HEK293 (cell line): ENCODE results near the gene ERBIN.

ENCODE experiments used
- CTCF ChIA-PET: fragments of 350-600 bp; formaldehyde crosslinking; extraction: SDS; loops from one replicate; lab custom pipeline; 2021; ENCODE audit warnings: antibody characterized with exemption; lab: Yijun Ruan, JAX
- POLR2A ChIA-PET: fragments of 300-600 bp; formaldehyde crosslinking; extraction: SDS; loops from one replicate; lab custom pipeline; 2020; ENCODE audit warnings: antibody characterized with exemption, inconsistent platforms; lab: Yijun Ruan, JAX
- H3K27ac ChIP-seq: fragments of 200-500 bp; sonication (Bioruptor generic); 2 replicates; pipeline ENCODE4 v1.5.1; 2014; ENCODE audit warnings: low read depth, low read length, control low read depth, inconsistent platforms; ENCODE audit errors: extremely low read depth
- H3K36me3 ChIP-seq, 2 experiments: fragments of 200-500 bp in 1 of 2; sonication (Bioruptor generic) in 1 of 2; 1 replicate in 1 of 2; 2 replicates in 1 of 2; pipeline ENCODE4 v1.5.1; 2014 to 2017; ENCODE audit warnings: inconsistent platforms in 2 of 2, low read length in 2 of 2; ENCODE audit not compliant: control insufficient read depth in 2 of 2, insufficient read depth in 1 of 2
- H3K4me1 ChIP-seq: fragments of 200-500 bp; sonication (Bioruptor generic); 2 replicates; pipeline ENCODE4 v1.5.1; 2014; ENCODE audit warnings: mild to moderate bottlenecking, low read length, inconsistent platforms; ENCODE audit not compliant: control insufficient read depth, insufficient read depth
- H3K4me3 ChIP-seq: 2 replicates; pipeline ENCODE4 v1.5.1; 2011; ENCODE audit warnings: low read depth, mild to moderate bottlenecking, control low read depth, low read length, moderate library complexity
- H3K9me3 ChIP-seq: fragments of 200-500 bp; sonication (Bioruptor generic); 2 replicates; pipeline ENCODE4 v1.5.1; 2014; ENCODE audit warnings: low read depth, low read length, inconsistent platforms; ENCODE audit not compliant: control insufficient read depth, insufficient read depth
- KLF10 ChIP-seq: fragments of 450-650 bp; IDR thresholded peaks from 2 replicates; pipeline ENCODE4 v1.5.1; 2018; ENCODE audit warnings: missing biosample characterization, mild to moderate bottlenecking, missing genetic modification characterization
- KLF7 ChIP-seq: fragments of 450-650 bp; formaldehyde crosslinking; IDR thresholded peaks from 2 replicates; pipeline ENCODE4 v1.5.1; 2016; ENCODE audit warnings: missing biosample characterization, missing genetic modification characterization, borderline replicate concordance
- RBAK ChIP-seq: fragments of 450-650 bp; formaldehyde crosslinking; IDR thresholded peaks from 2 replicates; pipeline ENCODE4 v1.5.1; 2016; ENCODE audit warnings: missing biosample characterization, missing genetic modification characterization
- YY1 ChIP-seq: fragments of 450-650 bp; formaldehyde crosslinking; IDR thresholded peaks from 2 replicates; pipeline ENCODE4 v1.5.1; 2018; ENCODE audit warnings: missing biosample characterization, missing genetic modification characterization
- YY2 ChIP-seq: fragments of 450-650 bp; formaldehyde crosslinking; IDR thresholded peaks from 2 replicates; pipeline ENCODE4 v1.5.1; 2016; ENCODE audit warnings: missing biosample characterization, missing genetic modification characterization
- ZBTB48 ChIP-seq: fragments of 450-650 bp; formaldehyde crosslinking; IDR thresholded peaks from 2 replicates; pipeline ENCODE4 v1.5.1; 2016; ENCODE audit warnings: missing biosample characterization, missing genetic modification characterization
- ZBTB7A ChIP-seq: fragments of 450-650 bp; formaldehyde crosslinking; IDR thresholded peaks from 2 replicates; pipeline ENCODE4 v1.5.1; 2016; ENCODE audit warnings: low read depth, missing biosample characterization, missing genetic modification characterization
- ZNF133 ChIP-seq: fragments of 450-650 bp; formaldehyde crosslinking; IDR thresholded peaks from 2 replicates; pipeline ENCODE4 v1.5.1; 2016; ENCODE audit warnings: missing biosample characterization, missing genetic modification characterization
- ZNF138 ChIP-seq: fragments of 450-650 bp; formaldehyde crosslinking; IDR thresholded peaks from 2 replicates; pipeline ENCODE4 v1.5.1; 2016; ENCODE audit warnings: missing biosample characterization, missing genetic modification characterization, borderline replicate concordance
- ZNF2 ChIP-seq: fragments of 450-650 bp; formaldehyde crosslinking; IDR thresholded peaks from 2 replicates; pipeline ENCODE4 v1.5.1; 2016; ENCODE audit warnings: missing biosample characterization, missing genetic modification characterization
- ZNF354C ChIP-seq: fragments of 450-650 bp; formaldehyde crosslinking; IDR thresholded peaks from 2 replicates; pipeline ENCODE4 v1.5.1; 2016; ENCODE audit warnings: missing biosample characterization, missing genetic modification characterization, low read depth, borderline replicate concordance
- ZNF548 ChIP-seq: fragments of 450-650 bp; formaldehyde crosslinking; IDR thresholded peaks from 2 replicates; pipeline ENCODE4 v1.5.1; 2016; ENCODE audit warnings: missing biosample characterization, missing genetic modification characterization
- ZNF555 ChIP-seq: fragments of 450-650 bp; formaldehyde crosslinking; conservative IDR thresholded peaks from 2 replicates; pipeline ENCODE4 v1.5.1; 2017; ENCODE audit warnings: missing biosample characterization, mild to moderate bottlenecking, missing genetic modification characterization, inconsistent platforms
- ZNF561 ChIP-seq: fragments of 450-650 bp; IDR thresholded peaks from 2 replicates; pipeline ENCODE4 v1.5.1; 2018; ENCODE audit warnings: missing biosample characterization, missing genetic modification characterization, borderline replicate concordance
- ZNF610 ChIP-seq: fragments of 450-650 bp; formaldehyde crosslinking; IDR thresholded peaks from 2 replicates; pipeline ENCODE4 v1.5.1; 2016; ENCODE audit warnings: missing biosample characterization, missing genetic modification characterization, borderline replicate concordance
- ZNF768 ChIP-seq: fragments of 450-650 bp; formaldehyde crosslinking; IDR thresholded peaks from 2 replicates; pipeline ENCODE4 v1.5.1; 2018; ENCODE audit warnings: missing biosample characterization, mild to moderate bottlenecking, missing genetic modification characterization
- ZNF843 ChIP-seq: fragments of 450-650 bp; formaldehyde crosslinking; IDR thresholded peaks from 2 replicates; pipeline ENCODE4 v1.5.1; 2016; ENCODE audit warnings: missing biosample characterization, missing genetic modification characterization
- TF ChIP-seq, protein P1 (sequence below): fragments of 450-650 bp; formaldehyde crosslinking; IDR thresholded peaks from 2 replicates; pipeline ENCODE4 v1.5.1; 2016; ENCODE audit warnings: missing biosample characterization, missing genetic modification characterization, borderline replicate concordance
- TF ChIP-seq, protein P2 (sequence below): fragments of 450-650 bp; formaldehyde crosslinking; IDR thresholded peaks from 2 replicates; pipeline ENCODE4 v1.5.1; 2017; ENCODE audit warnings: missing biosample characterization, missing genetic modification characterization
- TF ChIP-seq, protein P3 (sequence below): fragments of 450-650 bp; formaldehyde crosslinking; IDR thresholded peaks from 2 replicates; pipeline ENCODE4 v1.5.1; 2016; ENCODE audit warnings: missing biosample characterization, missing genetic modification characterization
- TF ChIP-seq, protein P4 (sequence below): fragments of 450-650 bp; formaldehyde crosslinking; IDR thresholded peaks from 2 replicates; pipeline ENCODE4 v1.5.1; 2016; ENCODE audit warnings: missing biosample characterization, missing genetic modification characterization
- TF ChIP-seq, protein P5 (sequence below): fragments of 450-650 bp; formaldehyde crosslinking; IDR thresholded peaks from 2 replicates; pipeline ENCODE4 v1.5.0; 2017; ENCODE audit warnings: missing biosample characterization, missing genetic modification characterization, borderline replicate concordance

Gene ERBIN

DNA sequence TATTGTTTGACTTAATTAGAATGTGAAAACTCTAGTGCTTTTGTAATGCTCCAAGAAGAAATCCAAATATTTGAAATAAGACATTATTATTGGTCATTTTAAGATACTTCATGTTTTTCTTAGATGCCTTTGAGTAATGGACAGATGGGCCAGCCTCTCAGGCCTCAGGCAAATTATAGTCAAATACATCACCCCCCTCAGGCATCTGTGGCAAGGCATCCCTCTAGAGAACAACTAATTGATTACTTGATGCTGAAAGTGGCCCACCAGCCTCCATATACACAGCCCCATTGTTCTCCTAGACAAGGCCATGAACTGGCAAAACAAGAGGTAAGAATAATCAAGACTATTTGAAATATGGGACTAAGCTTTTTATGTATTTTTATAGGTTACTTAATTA, 148.5 kb downstream of the ERBIN start:
- no peak for TF ChIP-seq ZNF548
- TF ChIP-seq, protein P1, sequence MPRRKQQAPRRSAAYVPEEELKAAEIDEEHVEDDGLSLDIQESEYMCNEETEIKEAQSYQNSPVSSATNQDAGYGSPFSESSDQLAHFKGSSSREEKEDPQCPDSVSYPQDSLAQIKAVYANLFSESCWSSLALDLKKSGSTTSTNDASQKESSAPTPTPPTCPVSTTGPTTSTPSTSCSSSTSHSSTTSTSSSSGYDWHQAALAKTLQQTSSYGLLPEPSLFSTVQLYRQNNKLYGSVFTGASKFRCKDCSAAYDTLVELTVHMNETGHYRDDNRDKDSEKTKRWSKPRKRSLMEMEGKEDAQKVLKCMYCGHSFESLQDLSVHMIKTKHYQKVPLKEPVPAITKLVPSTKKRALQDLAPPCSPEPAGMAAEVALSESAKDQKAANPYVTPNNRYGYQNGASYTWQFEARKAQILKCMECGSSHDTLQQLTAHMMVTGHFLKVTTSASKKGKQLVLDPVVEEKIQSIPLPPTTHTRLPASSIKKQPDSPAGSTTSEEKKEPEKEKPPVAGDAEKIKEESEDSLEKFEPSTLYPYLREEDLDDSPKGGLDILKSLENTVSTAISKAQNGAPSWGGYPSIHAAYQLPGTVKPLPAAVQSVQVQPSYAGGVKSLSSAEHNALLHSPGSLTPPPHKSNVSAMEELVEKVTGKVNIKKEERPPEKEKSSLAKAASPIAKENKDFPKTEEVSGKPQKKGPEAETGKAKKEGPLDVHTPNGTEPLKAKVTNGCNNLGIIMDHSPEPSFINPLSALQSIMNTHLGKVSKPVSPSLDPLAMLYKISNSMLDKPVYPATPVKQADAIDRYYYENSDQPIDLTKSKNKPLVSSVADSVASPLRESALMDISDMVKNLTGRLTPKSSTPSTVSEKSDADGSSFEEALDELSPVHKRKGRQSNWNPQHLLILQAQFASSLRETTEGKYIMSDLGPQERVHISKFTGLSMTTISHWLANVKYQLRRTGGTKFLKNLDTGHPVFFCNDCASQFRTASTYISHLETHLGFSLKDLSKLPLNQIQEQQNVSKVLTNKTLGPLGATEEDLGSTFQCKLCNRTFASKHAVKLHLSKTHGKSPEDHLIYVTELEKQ (tag by site-specific recombination): no peak
- TF ChIP-seq, protein P2, sequence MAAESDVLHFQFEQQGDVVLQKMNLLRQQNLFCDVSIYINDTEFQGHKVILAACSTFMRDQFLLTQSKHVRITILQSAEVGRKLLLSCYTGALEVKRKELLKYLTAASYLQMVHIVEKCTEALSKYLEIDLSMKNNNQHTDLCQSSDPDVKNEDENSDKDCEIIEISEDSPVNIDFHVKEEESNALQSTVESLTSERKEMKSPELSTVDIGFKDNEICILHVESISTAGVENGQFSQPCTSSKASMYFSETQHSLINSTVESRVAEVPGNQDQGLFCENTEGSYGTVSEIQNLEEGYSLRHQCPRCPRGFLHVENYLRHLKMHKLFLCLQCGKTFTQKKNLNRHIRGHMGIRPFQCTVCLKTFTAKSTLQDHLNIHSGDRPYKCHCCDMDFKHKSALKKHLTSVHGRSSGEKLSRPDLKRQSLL: no peak
- no peak for TF ChIP-seq ZNF138 (tag by site-specific recombination)
- TF ChIP-seq KLF10 (tag by site-specific recombination): no peak
- no peak for TF ChIP-seq ZNF843 (tag by site-specific recombination)
- TF ChIP-seq YY1 (tag by site-specific recombination): no peak
- no peak for TF ChIP-seq ZNF354C (tag by site-specific recombination)
- TF ChIP-seq ZNF2 (tag by site-specific recombination): no peak
- TF ChIP-seq, protein P3, sequence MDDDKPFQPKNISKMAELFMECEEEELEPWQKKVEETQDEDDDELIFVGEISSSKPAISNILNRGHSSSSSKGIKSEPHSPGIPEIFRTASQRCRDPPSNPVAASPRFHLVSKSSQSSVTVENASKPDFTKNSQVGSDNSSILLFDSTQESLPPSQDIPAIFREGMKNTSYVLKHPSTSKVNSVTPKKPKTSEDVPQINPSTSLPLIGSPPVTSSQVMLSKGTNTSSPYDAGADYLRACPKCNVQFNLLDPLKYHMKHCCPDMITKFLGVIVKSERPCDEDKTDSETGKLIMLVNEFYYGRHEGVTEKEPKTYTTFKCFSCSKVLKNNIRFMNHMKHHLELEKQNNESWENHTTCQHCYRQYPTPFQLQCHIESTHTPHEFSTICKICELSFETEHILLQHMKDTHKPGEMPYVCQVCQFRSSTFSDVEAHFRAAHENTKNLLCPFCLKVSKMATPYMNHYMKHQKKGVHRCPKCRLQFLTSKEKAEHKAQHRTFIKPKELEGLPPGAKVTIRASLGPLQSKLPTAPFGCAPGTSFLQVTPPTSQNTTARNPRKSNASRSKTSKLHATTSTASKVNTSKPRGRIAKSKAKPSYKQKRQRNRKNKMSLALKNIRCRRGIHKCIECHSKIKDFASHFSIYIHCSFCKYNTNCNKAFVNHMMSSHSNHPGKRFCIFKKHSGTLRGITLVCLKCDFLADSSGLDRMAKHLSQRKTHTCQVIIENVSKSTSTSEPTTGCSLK (tag by site-specific recombination): no peak
- TF ChIP-seq, all 188 proteins: peak for 0
- H3K36me3 ChIP-seq: peaks cover 8 to 10% of the 10 kb centered on the region in 2 experiments
- POLR2A ChIA-PET: no interaction called here
- no peaks in the 10 kb centered on the region for H3K9me3 ChIP-seq
- H3K4me1 ChIP-seq: no peaks in the 10 kb centered on the region
- CTCF ChIA-PET: interaction anchor here (0.6 kb wide), 2 partner anchors 32 to 661 kb away, joined by 3 read pairs; no protein-coding TSS in a partner anchor
- no peak overlapping the region for H3K27ac ChIP-seq
- no peak overlapping the region for H3K4me3 ChIP-seq

DNA sequence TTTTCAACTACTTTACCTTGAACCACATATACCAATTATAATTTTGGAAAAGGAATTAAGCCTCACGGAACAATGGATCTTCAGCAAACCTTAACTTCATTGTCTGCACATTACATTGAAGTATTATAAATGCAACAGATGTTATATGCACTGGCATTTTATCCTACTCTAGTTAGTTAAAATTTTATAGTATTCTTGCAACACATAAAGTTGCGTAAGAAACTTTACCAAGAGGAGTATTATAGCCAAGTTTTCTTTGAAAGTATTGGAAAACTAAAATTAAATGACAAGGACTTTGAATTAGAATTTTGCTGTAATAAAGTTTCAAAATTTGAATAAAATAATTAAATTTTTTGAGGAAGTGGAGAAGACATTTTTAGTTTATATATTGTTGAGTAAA, 154.3 kb downstream of the ERBIN start:
- no peak for TF ChIP-seq ZBTB48
- no peak for TF ChIP-seq ZBTB7A (tag by site-specific recombination)
- no peak for TF ChIP-seq ZNF561
- TF ChIP-seq ZNF133 (tag by site-specific recombination): no peak
- no peak for TF ChIP-seq ZNF768
- no peak for TF ChIP-seq RBAK (tag by site-specific recombination)
- TF ChIP-seq ZNF610 (tag by site-specific recombination): no peak
- no peak for TF ChIP-seq YY2 (tag by site-specific recombination)
- TF ChIP-seq, protein P4, sequence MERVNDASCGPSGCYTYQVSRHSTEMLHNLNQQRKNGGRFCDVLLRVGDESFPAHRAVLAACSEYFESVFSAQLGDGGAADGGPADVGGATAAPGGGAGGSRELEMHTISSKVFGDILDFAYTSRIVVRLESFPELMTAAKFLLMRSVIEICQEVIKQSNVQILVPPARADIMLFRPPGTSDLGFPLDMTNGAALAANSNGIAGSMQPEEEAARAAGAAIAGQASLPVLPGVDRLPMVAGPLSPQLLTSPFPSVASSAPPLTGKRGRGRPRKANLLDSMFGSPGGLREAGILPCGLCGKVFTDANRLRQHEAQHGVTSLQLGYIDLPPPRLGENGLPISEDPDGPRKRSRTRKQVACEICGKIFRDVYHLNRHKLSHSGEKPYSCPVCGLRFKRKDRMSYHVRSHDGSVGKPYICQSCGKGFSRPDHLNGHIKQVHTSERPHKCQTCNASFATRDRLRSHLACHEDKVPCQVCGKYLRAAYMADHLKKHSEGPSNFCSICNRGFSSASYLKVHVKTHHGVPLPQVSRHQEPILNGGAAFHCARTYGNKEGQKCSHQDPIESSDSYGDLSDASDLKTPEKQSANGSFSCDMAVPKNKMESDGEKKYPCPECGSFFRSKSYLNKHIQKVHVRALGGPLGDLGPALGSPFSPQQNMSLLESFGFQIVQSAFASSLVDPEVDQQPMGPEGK: no peak
- no peak for TF ChIP-seq KLF7 (tag by site-specific recombination)
- TF ChIP-seq, protein P5, sequence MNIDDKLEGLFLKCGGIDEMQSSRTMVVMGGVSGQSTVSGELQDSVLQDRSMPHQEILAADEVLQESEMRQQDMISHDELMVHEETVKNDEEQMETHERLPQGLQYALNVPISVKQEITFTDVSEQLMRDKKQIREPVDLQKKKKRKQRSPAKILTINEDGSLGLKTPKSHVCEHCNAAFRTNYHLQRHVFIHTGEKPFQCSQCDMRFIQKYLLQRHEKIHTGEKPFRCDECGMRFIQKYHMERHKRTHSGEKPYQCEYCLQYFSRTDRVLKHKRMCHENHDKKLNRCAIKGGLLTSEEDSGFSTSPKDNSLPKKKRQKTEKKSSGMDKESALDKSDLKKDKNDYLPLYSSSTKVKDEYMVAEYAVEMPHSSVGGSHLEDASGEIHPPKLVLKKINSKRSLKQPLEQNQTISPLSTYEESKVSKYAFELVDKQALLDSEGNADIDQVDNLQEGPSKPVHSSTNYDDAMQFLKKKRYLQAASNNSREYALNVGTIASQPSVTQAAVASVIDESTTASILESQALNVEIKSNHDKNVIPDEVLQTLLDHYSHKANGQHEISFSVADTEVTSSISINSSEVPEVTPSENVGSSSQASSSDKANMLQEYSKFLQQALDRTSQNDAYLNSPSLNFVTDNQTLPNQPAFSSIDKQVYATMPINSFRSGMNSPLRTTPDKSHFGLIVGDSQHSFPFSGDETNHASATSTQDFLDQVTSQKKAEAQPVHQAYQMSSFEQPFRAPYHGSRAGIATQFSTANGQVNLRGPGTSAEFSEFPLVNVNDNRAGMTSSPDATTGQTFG (tag by site-specific recombination): no peak
- TF ChIP-seq ZNF555 (tag by site-specific recombination): no peak
- H3K4me1 ChIP-seq: no peaks in the 10 kb centered on the region
- H3K36me3 ChIP-seq: peaks cover 6 to 8% of the 10 kb centered on the region in 2 experiments
- POLR2A ChIA-PET: no interaction called here
- CTCF ChIA-PET: no interaction called here
- no peaks in the 10 kb centered on the region for H3K9me3 ChIP-seq
- H3K27ac ChIP-seq: no peak overlapping the region
- H3K4me3 ChIP-seq: no peak overlapping the region
